Uterus (tissue), 4 donors: ENCODE results near the gene MAPK8IP3. TPM values are rescaled to one million over a fixed set of nuclear protein-coding genes. Genes with fewer than 3 reads are reported as not detected.

ENCODE experiments used
- DNase-seq, 2 donors: peaks; one replicate each; pipeline ENCODE4 v3.0.0-alpha.2; 2019 to 2020
- H3K27ac ChIP-seq, 2 donors: fragments of 200-600 bp; sonication (generic); 1 replicate in 1 of 2; 2 replicates in 1 of 2; pipeline ENCODE4 v1.5.1; 2016 to 2018
- H3K27me3 ChIP-seq, 2 donors: fragments of 200-600 bp; sonication (generic); one replicate each; pipeline ENCODE4 v1.5.1; 2018 to 2019; ENCODE audit warnings: control low read depth in 1 of 2
- H3K36me3 ChIP-seq, 2 donors: fragments of 200-600 bp; sonication (generic); one replicate each; pipeline ENCODE4 v1.5.1; 2019; ENCODE audit warnings: control low read depth in 1 of 2
- H3K4me1 ChIP-seq, 2 donors: fragments of 200-600 bp; sonication (generic); one replicate each; pipeline ENCODE4 v1.5.1; 2018 to 2019; ENCODE audit warnings: control low read depth in 1 of 2
- H3K4me3 ChIP-seq, 2 donors: fragments of 200-600 bp; sonication (generic); 1 replicate in 1 of 2; 2 replicates in 1 of 2; pipeline ENCODE4 v1.5.1; 2018 to 2019; ENCODE audit warnings: mild to moderate bottlenecking in 1 of 2
- H3K9me3 ChIP-seq, 2 donors: fragments of 200-600 bp; sonication (generic); one replicate each; pipeline ENCODE4 v1.5.1; 2019; ENCODE audit warnings: control low read depth in 1 of 2
- POLR2A ChIP-seq, 2 donors: fragments of 450-650 bp; IDR thresholded peaks; one replicate each; pipeline ENCODE4 v1.6.1; 2016; ENCODE audit warnings: antibody characterized with exemption in 2 of 2, mild to moderate bottlenecking in 1 of 2, moderate library complexity in 1 of 2
- intact Hi-C: fragments of 100-400 bp; cut with DNase I; formaldehyde crosslinking; loops from one replicate; pipeline ENCODE4 v1.15.1; 2023; ENCODE audit warnings: low total_unique reads
- total RNA-seq, 4 donors: library from RNA; depleted of rRNA in 3 of 4; stranded (reverse); fragments of >200 nt in 3 of 4; gene quantifications; one replicate each; pipeline versions ENCODE4 v1.1.0 to v1.2.4, GENCODE V29; 2014 to 2023
- TF ChIP-seq, protein P1 (sequence below), 4 experiments: fragments of 200-600 bp in 2 of 4; fragments of 450-650 bp in 2 of 4; sonication (generic) in 2 of 4; IDR thresholded peaks; one replicate each; pipeline ENCODE4 v1.5.1; 2016 to 2019; ENCODE audit warnings: antibody characterized with exemption in 4 of 4, mild to moderate bottlenecking in 2 of 4, moderate library complexity in 1 of 4
- donor health status: DM: yes; HTN: yes; CAD: no.

Gene MAPK8IP3
- total RNA-seq, 4 donors from 2014 or later = 17.4 to 113 (median 77.8) TPM

DNA sequence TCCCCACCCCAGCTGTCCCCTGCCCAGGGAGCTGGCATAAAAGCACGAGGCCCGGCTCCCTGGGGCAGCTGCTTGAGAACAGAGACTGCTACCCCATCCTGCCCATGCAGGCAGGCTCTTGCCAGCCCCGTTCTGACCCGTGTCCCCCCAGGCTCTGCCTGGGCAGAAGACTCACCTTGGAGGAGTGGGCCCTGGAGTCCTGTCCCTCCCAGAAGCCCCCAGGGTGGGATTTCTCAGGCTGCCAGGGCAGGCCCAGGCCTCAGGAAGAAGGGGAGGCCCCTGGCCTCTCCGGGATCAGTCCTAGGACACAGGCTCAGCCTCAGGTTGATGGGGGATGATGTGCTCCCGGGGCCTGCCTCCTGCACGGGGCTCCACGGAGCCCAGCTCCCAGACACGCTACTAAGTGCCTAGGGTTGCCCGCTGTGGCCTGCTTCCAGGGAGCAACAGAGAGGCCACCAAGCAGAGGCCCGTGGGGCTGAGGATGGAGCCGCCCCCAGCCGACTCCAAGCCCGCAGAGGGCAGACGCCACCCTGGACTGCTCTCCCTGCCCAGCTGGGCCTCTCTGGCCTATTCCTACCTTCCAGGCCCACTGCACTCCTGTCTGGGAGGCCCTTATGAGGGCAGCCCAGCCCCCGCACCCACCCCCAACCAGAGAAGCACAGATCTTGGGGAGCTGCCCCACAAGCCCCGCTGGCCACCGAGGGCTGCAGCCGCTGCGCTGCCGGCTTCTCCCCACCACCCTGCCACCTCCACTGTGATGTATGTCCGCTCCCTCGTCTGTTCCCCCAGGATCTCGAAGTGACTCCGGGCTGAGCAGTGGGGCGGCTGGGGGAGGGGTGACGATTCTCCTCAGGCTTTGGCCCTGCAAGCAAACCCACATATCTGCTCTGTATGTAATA lies 63.7 kb downstream of the MAPK8IP3 start:
- H3K27ac ChIP-seq = peak overlapping the region; percentile 74 to 87
- peaks cover 0 to 33% of the 10 kb centered on the region in 2 donors for H3K4me1 ChIP-seq
- no peaks in the 10 kb centered on the region for H3K36me3 ChIP-seq
- no peaks in the 10 kb centered on the region for H3K9me3 ChIP-seq
- TF ChIP-seq, protein P1, sequence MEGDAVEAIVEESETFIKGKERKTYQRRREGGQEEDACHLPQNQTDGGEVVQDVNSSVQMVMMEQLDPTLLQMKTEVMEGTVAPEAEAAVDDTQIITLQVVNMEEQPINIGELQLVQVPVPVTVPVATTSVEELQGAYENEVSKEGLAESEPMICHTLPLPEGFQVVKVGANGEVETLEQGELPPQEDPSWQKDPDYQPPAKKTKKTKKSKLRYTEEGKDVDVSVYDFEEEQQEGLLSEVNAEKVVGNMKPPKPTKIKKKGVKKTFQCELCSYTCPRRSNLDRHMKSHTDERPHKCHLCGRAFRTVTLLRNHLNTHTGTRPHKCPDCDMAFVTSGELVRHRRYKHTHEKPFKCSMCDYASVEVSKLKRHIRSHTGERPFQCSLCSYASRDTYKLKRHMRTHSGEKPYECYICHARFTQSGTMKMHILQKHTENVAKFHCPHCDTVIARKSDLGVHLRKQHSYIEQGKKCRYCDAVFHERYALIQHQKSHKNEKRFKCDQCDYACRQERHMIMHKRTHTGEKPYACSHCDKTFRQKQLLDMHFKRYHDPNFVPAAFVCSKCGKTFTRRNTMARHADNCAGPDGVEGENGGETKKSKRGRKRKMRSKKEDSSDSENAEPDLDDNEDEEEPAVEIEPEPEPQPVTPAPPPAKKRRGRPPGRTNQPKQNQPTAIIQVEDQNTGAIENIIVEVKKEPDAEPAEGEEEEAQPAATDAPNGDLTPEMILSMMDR (IDR thresholded peaks at IDR 0.05) = no peak
- TF ChIP-seq POLR2A (IDR thresholded peaks at IDR 0.05) = no peak
- peak overlapping the region; percentile 56 to 87 for H3K4me3 ChIP-seq
- no peaks in the 10 kb centered on the region for H3K27me3 ChIP-seq
- intact Hi-C loops = no loop called here
- no peak for DNase-seq

DNA sequence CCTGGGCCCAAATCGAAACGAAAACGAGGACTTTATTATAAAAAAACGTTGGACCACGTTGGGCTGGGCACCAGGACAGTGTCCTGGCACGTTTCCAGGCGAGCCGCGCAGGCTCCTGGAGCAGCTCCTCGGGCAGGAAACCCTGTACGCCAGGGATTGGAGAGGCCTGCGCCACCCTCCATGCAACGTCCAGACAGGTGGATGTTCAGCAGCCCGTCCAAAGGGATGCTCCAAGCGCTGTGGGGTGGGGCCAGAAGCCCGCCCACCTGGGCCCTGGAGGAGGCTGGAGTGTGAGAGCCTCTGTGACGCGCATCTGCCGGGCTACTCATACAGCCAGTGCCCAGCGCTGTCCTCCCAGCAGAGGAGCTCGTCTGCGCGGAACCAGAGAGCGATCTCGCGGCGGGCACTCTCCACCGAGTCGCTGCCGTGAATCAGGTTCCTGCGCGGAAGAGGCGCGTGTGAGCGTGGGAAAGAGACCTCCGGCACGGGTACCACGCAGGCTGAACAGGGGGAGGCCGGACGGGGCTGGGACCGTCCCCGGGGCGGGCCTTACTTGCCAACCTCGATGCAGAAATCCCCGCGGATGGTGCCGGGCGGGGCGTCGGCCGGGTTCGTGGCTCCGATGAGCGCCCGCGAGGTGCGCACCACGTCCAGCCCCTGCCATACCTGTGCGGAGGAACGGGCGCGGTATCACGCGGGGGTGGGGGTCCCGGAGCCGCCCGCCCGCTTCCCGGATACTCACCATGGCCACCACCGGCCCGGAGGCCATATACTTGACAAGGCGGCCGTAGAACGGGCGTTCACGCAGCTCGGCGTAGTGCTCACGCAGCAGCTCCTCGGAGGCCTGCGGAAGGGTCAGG lies 64.6 kb downstream of the MAPK8IP3 start:
- peak; percentile 70 to 72 for DNase-seq
- no peaks in the 10 kb centered on the region for H3K36me3 ChIP-seq

DNA sequence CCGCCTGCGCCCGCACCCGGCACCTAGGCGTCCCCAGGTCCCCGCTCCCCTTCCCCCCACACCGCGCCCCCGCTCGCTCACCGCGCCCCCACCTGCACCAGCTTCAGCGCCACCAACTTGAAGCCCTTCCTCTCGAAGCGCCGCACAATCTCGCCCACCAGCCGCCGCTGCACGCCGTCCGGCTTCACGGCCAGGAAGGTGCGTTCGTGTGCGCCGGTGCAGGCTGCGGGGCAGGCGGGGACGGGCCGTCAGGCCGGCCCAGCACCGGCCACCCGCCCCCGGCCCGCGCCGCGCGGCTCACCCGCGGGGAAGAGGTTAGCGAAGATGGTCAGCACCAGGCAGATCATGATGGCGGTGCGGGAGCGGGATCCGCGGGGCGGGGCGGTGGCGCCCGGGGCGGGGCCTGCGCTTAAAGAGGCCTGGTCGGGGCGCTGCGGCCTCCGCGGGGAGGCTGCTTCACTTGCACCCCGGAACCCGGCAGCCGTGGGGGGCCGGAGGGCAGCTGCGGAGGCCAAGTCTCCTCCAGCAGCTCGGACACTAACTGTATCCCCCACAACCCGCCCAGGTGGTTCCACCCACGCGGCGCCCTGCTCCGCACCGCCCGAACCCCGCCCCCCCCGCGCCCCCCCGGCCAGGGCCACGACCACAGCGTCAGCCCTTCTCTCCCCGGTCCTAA lies 65.3 kb downstream of the MAPK8IP3 start, which contains the start of gene NME3:
NME3 (minus strand) TSS at position 356 of the 676 bp plus-strand sequence; CDS start at position 347, 9 bp downstream.
- Histone ChIP-seq H3K27ac (peak within 1 kb of the TSS; percentile 80 to 87), H3K9me3 (no peaks in the 10 kb centered on the region), H3K4me3 (peak within 1 kb of the TSS; percentile 56 to 87), H3K36me3 (no peaks in the 10 kb centered on the region), H3K27me3 (no peaks in the 10 kb centered on the region), H3K4me1 (peaks cover 0 to 33% of the 10 kb centered on the region in 2 donors)
- intact Hi-C loops = no loop called here
- no peak for TF ChIP-seq POLR2A (IDR thresholded peaks at IDR 0.05)
- TF ChIP-seq, protein P1 (IDR thresholded peaks at IDR 0.05) = no peak
- peak; percentile 59 to 79 for DNase-seq

More for the DNA sequence above, 64.6 kb downstream of the MAPK8IP3 start:
- no peaks in the 10 kb centered on the region for H3K9me3 ChIP-seq
- H3K27me3 ChIP-seq = no peaks in the 10 kb centered on the region
- peak overlapping the region; percentile 74 to 87 for H3K27ac ChIP-seq
- TF ChIP-seq POLR2A (IDR thresholded peaks at IDR 0.05) = no peak
- TF ChIP-seq, protein P1 (IDR thresholded peaks at IDR 0.05) = no peak
- peak overlapping the region; percentile 56 to 87 for H3K4me3 ChIP-seq
- intact Hi-C loops = no loop called here
- peaks cover 0 to 33% of the 10 kb centered on the region in 2 donors for H3K4me1 ChIP-seq

DNA sequence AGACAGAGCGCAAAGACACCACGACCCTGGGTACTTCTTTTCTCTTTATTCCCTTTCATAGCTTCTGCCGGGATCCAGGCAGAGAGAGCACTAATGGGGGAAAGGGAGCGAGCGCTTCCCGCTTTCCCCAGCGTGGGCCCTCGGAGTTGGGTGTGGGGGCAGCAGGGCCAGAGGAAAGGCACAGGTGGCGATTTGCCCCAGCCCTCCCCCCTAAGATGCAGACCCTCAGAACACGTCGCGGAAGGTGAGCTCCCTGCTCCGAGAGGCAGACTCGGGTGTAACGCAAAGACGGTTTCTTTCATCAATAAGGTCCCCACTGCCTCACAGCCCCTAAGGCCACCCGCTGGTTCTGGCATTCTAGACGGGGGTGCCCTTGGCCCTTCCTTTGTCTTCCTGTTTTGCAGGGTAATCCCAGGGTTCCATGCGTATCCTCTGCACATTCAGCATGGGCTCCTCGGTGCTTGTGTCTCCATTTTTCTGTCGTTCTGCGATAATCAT lies 65.9 kb downstream of the MAPK8IP3 start:
- intact Hi-C loops = no loop called here
- H3K36me3 ChIP-seq = no peaks in the 10 kb centered on the region
- H3K27me3 ChIP-seq = no peaks in the 10 kb centered on the region
- TF ChIP-seq POLR2A (IDR thresholded peaks at IDR 0.05) = no peak
- H3K4me3 ChIP-seq = peak overlapping the region; percentile 56 to 87
- DNase-seq = no peak
- peaks cover 0 to 33% of the 10 kb centered on the region in 2 donors for H3K4me1 ChIP-seq
- no peaks in the 10 kb centered on the region for H3K9me3 ChIP-seq
- H3K27ac ChIP-seq = peak overlapping the region; percentile 74 to 87

DNA sequence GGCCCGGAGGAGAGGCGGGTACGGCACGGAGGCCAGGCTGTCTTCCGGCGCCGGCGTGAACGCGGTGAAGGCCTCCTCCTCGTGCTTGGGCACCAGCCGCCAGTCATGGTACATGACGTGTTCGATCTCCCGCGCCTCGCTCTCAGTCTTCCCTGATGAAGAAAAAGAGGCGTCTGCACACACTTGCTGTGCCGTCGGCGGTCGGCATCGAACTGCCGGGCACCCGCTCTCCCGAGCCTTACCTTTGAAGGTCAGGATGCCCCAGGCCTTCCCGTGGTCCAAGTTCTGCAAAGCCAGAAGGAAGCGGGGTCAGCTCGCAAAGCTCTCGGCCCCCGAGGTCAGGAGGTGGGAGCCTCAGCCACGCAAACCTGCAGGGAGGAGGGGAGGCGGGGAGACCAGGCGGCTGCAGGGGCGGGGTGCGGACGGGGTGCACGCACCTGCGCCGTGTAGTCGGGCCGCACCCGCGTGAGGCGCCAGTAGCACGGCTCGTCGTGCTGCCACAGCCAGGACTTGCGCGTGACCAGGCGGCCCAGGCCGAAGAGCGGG lies 66.4 kb downstream of the MAPK8IP3 start, which contains the start of gene EME2:
EME2 (plus strand) TSS at position 449 of the 546 bp plus-strand sequence. CDS start 418 bp downstream, outside the sequence.
- H3K27me3 ChIP-seq = no peaks in the 10 kb centered on the region
- DNase-seq = no peak
- peak within 1 kb of the TSS; percentile 56 to 87 for H3K4me3 ChIP-seq
- intact Hi-C loops = no loop called here
- H3K9me3 ChIP-seq = no peaks in the 10 kb centered on the region
- H3K27ac ChIP-seq = peak within 1 kb of the TSS; percentile 80 to 87
- H3K4me1 ChIP-seq = peaks cover 0 to 33% of the 10 kb centered on the region in 2 donors
- no peak for TF ChIP-seq POLR2A (IDR thresholded peaks at IDR 0.05)
- TF ChIP-seq, protein P1 (IDR thresholded peaks at IDR 0.05) = no peak
- no peaks in the 10 kb centered on the region for H3K36me3 ChIP-seq
